ENCODE measurements around the gene APC2. TPM values are rescaled to one million over a fixed set of nuclear protein-coding genes. Genes with fewer than 3 reads are reported as not detected.

The APC2 gene
- total and polyA plus RNA-seq, 2 donors (not counting 1 experiment from before 2014, with no cell fraction given): 0.12 to 0.16 TPM

GRCh38 chr19:1446713-1447481 lies 3.0 kb upstream of the APC2 start:
- POLR2A ChIA-PET: no interaction called here

More at GRCh38 chr19:1446713-1447481, 3.0 kb upstream of the APC2 start:
- intact Hi-C loops (cut with micrococcal nuclease): no loop called here
- CTCF ChIA-PET: no interaction called here
- DNase-seq (peak; percentile 64), ATAC-seq (ENCODE audit: low read depth) (no peak)
- Mint-ChIP-seq H3K4me1 (peaks cover 28% of the 10 kb centered on the region), H3K27ac (peak overlapping the region; percentile 20), H3K4me3 (peak overlapping the region; percentile 45), H3K27me3 (peaks cover 34% of the 10 kb centered on the region), H3K9me3 (ENCODE audit: insufficient read depth) (no peaks in the 10 kb centered on the region)
- peaks cover 42% of the 10 kb centered on the region for H4K20me1 ChIP-seq (ENCODE audit: control insufficient read depth, insufficient read depth, low read length, poor library complexity, severe bottlenecking)
- H3K27ac ChIP-seq (ENCODE audit: low read length in 2 of 2): no peak overlapping the region
- H3K36me3 ChIP-seq (replicated peaks in 1 of 2; ENCODE audit: control extremely low read depth in 1 of 2, control insufficient read depth in 1 of 2, extremely low read depth in 1 of 2, insufficient read depth in 2 of 2, low read length in 1 of 2): no peaks in the 10 kb centered on the region
- no peak overlapping the region for H3K4me3 ChIP-seq (ENCODE audit: control extremely low read depth in 1 of 5, extremely low read depth in 1 of 5, insufficient read depth in 1 of 5, low read depth in 2 of 5, low read length in 4 of 5)
- no peaks in the 10 kb centered on the region for H3K79me2 ChIP-seq (ENCODE audit: control insufficient read depth, insufficient read depth, low read length)
- H3K27me3 ChIP-seq (replicated peaks in 1 of 4; ENCODE audit: control extremely low read depth in 1 of 4, control insufficient read depth in 3 of 4, insufficient read depth in 4 of 4, low read length in 3 of 4): peaks cover 0 to 58% (median 34%) of the 10 kb centered on the region in 4 experiments
- WGBS (ENCODE audit: insufficient coverage): 6% methylated on average over 63 of the region's 63 CpGs
- H3K4me1 ChIP-seq (ENCODE audit: control insufficient read depth in 2 of 2, insufficient read depth in 2 of 2, low read length in 2 of 2): peaks cover 19 to 33% of the 10 kb centered on the region in 2 donors
- H3K4me2 ChIP-seq (replicated peaks; ENCODE audit: low read depth, low read length, poor library complexity, severe bottlenecking): peak overlapping the region; percentile 86
- TF ChIP-seq CTCF (IDR thresholded peaks at IDR 0.05) (no peak), EZH2 (IDR thresholded peaks at IDR 0.05; ENCODE audit: borderline replicate concordance, insufficient read depth, low read depth, low read length, poor library complexity, severe bottlenecking) (peak; percentile 66)
- peaks cover 0 to 26% (median 0%) of the 10 kb centered on the region in 3 donors for H3K9me3 ChIP-seq (ENCODE audit: control extremely low read depth in 1 of 3, control insufficient read depth in 2 of 3, insufficient read depth in 1 of 3, low read length in 2 of 3)
- H3K9ac ChIP-seq (ENCODE audit: low read length): no peak overlapping the region
- no peak overlapping the region for H2AFZ ChIP-seq (ENCODE audit: insufficient read depth, low read depth, low read length, poor library complexity, severe bottlenecking)
